Astrocyte of the spinal cord (primary cell): Measurements from ENCODE around the gene SORCS2.
A peak's percentile ranks its signal among the peaks of the same experiment; 100 is the strongest.

Experiments used
- DNase-seq: peaks from one replicate; pipeline ENCODE4 v3.0.0; 2011; ENCODE audit warnings: low read depth, low spot score
- H3K4me3 ChIP-seq: 2 replicates; pipeline ENCODE4 v1.5.1; 2011; ENCODE audit warnings: low read depth, mild to moderate bottlenecking, low read length, moderate library complexity
- in situ Hi-C: cut with HindIII; loops from 2 replicates; pipeline ENCODE4 v1.10.0; 2017; ENCODE audit warnings: low sequenced_read_pairs
- TF ChIP-seq, protein P1 (sequence below): IDR thresholded peaks from 2 replicates; pipeline ENCODE4 v1.5.1; 2012; ENCODE audit warnings: low read depth, mild to moderate bottlenecking, low read length, inconsistent platforms

SORCS2 gene

GRCh38 chr4:7582313-7583097, 390.2 kb downstream of the SORCS2 start:
- no peak overlapping the region for H3K4me3 ChIP-seq
- TF ChIP-seq, protein P1, sequence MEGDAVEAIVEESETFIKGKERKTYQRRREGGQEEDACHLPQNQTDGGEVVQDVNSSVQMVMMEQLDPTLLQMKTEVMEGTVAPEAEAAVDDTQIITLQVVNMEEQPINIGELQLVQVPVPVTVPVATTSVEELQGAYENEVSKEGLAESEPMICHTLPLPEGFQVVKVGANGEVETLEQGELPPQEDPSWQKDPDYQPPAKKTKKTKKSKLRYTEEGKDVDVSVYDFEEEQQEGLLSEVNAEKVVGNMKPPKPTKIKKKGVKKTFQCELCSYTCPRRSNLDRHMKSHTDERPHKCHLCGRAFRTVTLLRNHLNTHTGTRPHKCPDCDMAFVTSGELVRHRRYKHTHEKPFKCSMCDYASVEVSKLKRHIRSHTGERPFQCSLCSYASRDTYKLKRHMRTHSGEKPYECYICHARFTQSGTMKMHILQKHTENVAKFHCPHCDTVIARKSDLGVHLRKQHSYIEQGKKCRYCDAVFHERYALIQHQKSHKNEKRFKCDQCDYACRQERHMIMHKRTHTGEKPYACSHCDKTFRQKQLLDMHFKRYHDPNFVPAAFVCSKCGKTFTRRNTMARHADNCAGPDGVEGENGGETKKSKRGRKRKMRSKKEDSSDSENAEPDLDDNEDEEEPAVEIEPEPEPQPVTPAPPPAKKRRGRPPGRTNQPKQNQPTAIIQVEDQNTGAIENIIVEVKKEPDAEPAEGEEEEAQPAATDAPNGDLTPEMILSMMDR, result no peak
- in situ Hi-C loops, result no loop called here
- DNase-seq, result no peak

DNA sequence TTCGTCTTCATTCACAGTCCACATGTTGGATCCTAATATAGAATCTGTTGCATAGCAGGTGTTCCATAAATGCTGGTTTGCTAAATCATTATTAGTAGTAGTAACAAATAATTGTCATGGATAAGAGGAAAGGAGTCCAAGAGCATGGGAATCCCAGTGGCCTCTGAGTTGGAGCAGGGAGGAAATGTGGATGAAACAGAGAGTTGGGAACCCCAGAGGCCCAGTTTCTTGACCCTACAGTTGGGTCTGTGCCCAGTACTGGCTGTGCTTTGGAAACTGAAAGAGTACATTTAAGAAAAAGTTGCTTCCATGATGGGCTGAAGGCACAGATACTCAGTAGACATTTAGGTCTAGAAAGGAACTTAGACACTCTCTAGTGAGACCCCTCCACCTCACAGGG, 391.8 kb downstream of the SORCS2 start:
- no peak overlapping the region for H3K4me3 ChIP-seq
- TF ChIP-seq, protein P1, result no peak
- DNase-seq, result no peak
- in situ Hi-C loops, result no loop called here

DNA sequence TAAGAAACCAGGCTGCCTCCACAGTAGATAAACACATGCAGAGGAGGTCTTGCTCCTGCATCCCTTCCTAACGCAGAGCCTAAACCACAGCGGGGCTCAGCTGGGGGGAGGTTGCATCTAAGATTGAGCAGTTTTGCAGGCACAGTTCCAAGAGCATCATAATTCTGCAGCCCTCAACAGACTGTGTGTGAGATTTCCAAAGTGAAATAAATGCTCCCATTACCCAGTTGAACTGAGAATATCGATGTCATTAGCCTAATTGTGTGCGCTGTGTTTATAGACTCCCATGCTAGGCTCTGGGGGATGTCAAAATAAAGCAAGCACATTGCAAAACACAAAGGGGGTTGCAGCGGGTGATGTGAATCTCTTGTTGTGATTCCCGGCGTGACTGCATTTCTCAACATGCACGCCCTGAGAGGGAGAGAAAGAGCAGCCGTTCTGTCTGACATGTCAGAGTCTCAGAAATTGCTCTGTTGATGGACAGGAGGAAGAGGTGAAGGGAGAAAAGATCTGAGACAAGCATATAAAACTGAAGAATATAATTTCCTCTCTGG, 392.3 kb downstream of the SORCS2 start:
- in situ Hi-C loops, result no loop called here

GRCh38 chr4:7585768-7586167, 393.4 kb downstream of the SORCS2 start:
- TF ChIP-seq, protein P1, result no peak
- no peak overlapping the region for H3K4me3 ChIP-seq
- in situ Hi-C loops, result no loop called here
- DNase-seq, result no peak

More for the DNA sequence above, 392.3 kb downstream of the SORCS2 start:
- TF ChIP-seq, protein P1, result no peak
- no peak for DNase-seq
- H3K4me3 ChIP-seq, result no peak overlapping the region

- in situ Hi-C loops, result no loop called here
- DNase-seq, result peak; percentile 23
- TF ChIP-seq, protein P1, result no peak
- H3K4me3 ChIP-seq, result no peak overlapping the region
Measured at GRCh38 chr4:7587433-7588405, 395.4 kb downstream of the SORCS2 start.

GRCh38 chr4:7590189-7590588, 397.9 kb downstream of the SORCS2 start:
- in situ Hi-C loops, result no loop called here
- H3K4me3 ChIP-seq, result no peak overlapping the region
- no peak for DNase-seq
- TF ChIP-seq, protein P1, result no peak
